GM19193 (cell line): Measurements from ENCODE around the gene ALPK3.

Experiments
- POLR2A ChIP-seq: IDR thresholded peaks from 4 replicates; pipeline ENCODE4 v1.6.1; 2011; ENCODE audit not compliant: insufficient read depth, insufficient read length; ENCODE audit errors: extremely low read depth

ALPK3 gene

GRCh38 chr15:84810073-84810840 lies 6.9 kb upstream of the ALPK3 start:
- TF ChIP-seq POLR2A = no peak

GRCh38 chr15:84811151-84811550 lies 6.0 kb upstream of the ALPK3 start:
- no peak for TF ChIP-seq POLR2A

- TF ChIP-seq POLR2A = no peak
Observed at GRCh38 chr15:84811828-84812227, 5.3 kb upstream of the ALPK3 start.

- no peak for TF ChIP-seq POLR2A
Observed at GRCh38 chr15:84812842-84813241, 4.3 kb upstream of the ALPK3 start.

- no peak for TF ChIP-seq POLR2A
Observed at GRCh38 chr15:84813435-84813834, 3.7 kb upstream of the ALPK3 start.

GRCh38 chr15:84813931-84814330 lies 3.2 kb upstream of the ALPK3 start:
- TF ChIP-seq POLR2A = no peak

GRCh38 chr15:84814916-84815315 lies 2.2 kb upstream of the ALPK3 start:
- TF ChIP-seq POLR2A = no peak

GRCh38 chr15:84817466-84818081 lies 418 bp downstream of the ALPK3 start:
- TF ChIP-seq POLR2A = no peak

- no peak for TF ChIP-seq POLR2A
Observed at GRCh38 chr15:84818261-84819131, 1.3 kb downstream of the ALPK3 start.

GRCh38 chr15:84819291-84819768 lies 2.2 kb downstream of the ALPK3 start:
- TF ChIP-seq POLR2A = no peak

- no peak for TF ChIP-seq POLR2A
Observed at GRCh38 chr15:84819791-84820190, 2.6 kb downstream of the ALPK3 start.

GRCh38 chr15:84821501-84822021 lies 4.4 kb downstream of the ALPK3 start:
- TF ChIP-seq POLR2A = no peak

- no peak for TF ChIP-seq POLR2A
Observed at GRCh38 chr15:84822653-84823281, 5.6 kb downstream of the ALPK3 start.

- no peak for TF ChIP-seq POLR2A
Observed at GRCh38 chr15:84823282-84823878, 6.2 kb downstream of the ALPK3 start.
